Mucosa of stomach (tissue), 1 donor: ENCODE measurements around the gene SLC26A8.
"Not testable (repeated sequence)": the region's sequence is repeated elsewhere in the genome, so short reads cannot be mapped to it uniquely, and the experiment has no call there.

Experiments used
- H3K27me3 ChIP-seq: one replicate; pipeline ENCODE4 v1.7.0; 2013; ENCODE audit warnings: mild to moderate bottlenecking, low read length; ENCODE audit not compliant: control insufficient read depth, insufficient read depth
- H3K36me3 ChIP-seq: one replicate; pipeline ENCODE4 v1.7.0; 2013; ENCODE audit warnings: low read length; ENCODE audit not compliant: control insufficient read depth, insufficient read depth
- H3K4me1 ChIP-seq: one replicate; pipeline ENCODE4 v1.7.0; 2013; ENCODE audit warnings: mild to moderate bottlenecking, low read length; ENCODE audit not compliant: control insufficient read depth, insufficient read depth
- H3K4me3 ChIP-seq: one replicate; pipeline ENCODE4 v1.7.0; 2013; ENCODE audit warnings: low read length
- H3K9ac ChIP-seq: one replicate; pipeline ENCODE4 v1.7.0; 2013; ENCODE audit warnings: mild to moderate bottlenecking, low read length, moderate library complexity
- H3K9me3 ChIP-seq: one replicate; pipeline ENCODE4 v1.7.0; 2013; ENCODE audit warnings: mild to moderate bottlenecking, low read length, moderate library complexity; ENCODE audit not compliant: control insufficient read depth
- donor health status: Pancreatic carcinoma.

Gene SLC26A8

GRCh38 chr6:35955521-35955920 is 68.9 kb downstream of the SLC26A8 start:
- H3K4me3 ChIP-seq: no peak overlapping the region
- H3K9me3 ChIP-seq: no peaks in the 10 kb centered on the region
- H3K4me1 ChIP-seq: no peaks in the 10 kb centered on the region
- H3K36me3 ChIP-seq: no peaks in the 10 kb centered on the region
- H3K9ac ChIP-seq: no peak overlapping the region
- H3K27me3 ChIP-seq: no peaks in the 10 kb centered on the region

GRCh38 chr6:35955071-35955470 is 69.4 kb downstream of the SLC26A8 start:
- no peak overlapping the region for H3K9ac ChIP-seq
- no peaks in the 10 kb centered on the region for H3K36me3 ChIP-seq
- H3K4me3 ChIP-seq: no peak overlapping the region
- no peaks in the 10 kb centered on the region for H3K9me3 ChIP-seq
- no peaks in the 10 kb centered on the region for H3K27me3 ChIP-seq
- no peaks in the 10 kb centered on the region for H3K4me1 ChIP-seq

- no peak overlapping the region for H3K4me3 ChIP-seq
- H3K9me3 ChIP-seq: no peaks in the 10 kb centered on the region
- H3K27me3 ChIP-seq: no peaks in the 10 kb centered on the region
- H3K9ac ChIP-seq: no peak overlapping the region
- H3K4me1 ChIP-seq: no peaks in the 10 kb centered on the region
- no peaks in the 10 kb centered on the region for H3K36me3 ChIP-seq
Measured at GRCh38 chr6:35954333-35954732, 70.1 kb downstream of the SLC26A8 start.

GRCh38 chr6:35948725-35949124 is 75.7 kb downstream of the SLC26A8 start:
- Histone ChIP-seq H3K4me3 (no peak overlapping the region), H3K36me3 (no peaks in the 10 kb centered on the region), H3K9me3 (no peaks in the 10 kb centered on the region), H3K27me3 (no peaks in the 10 kb centered on the region), H3K4me1 (no peaks in the 10 kb centered on the region), H3K9ac (no peak overlapping the region)

GRCh38 chr6:35945650-35946025 is 78.8 kb downstream of the SLC26A8 start:
- no peaks in the 10 kb centered on the region for H3K36me3 ChIP-seq
- no peaks in the 10 kb centered on the region for H3K9me3 ChIP-seq
- H3K4me3 ChIP-seq: no peak overlapping the region
- no peaks in the 10 kb centered on the region for H3K4me1 ChIP-seq
- no peak overlapping the region for H3K9ac ChIP-seq
- no peaks in the 10 kb centered on the region for H3K27me3 ChIP-seq

GRCh38 chr6:35943390-35943789 is 81.1 kb downstream of the SLC26A8 start:
- Histone ChIP-seq H3K27me3 (no peaks in the 10 kb centered on the region), H3K9ac (no peak overlapping the region), H3K9me3 (no peaks in the 10 kb centered on the region), H3K36me3 (no peaks in the 10 kb centered on the region), H3K4me1 (no peaks in the 10 kb centered on the region), H3K4me3 (no peak overlapping the region)

GRCh38 chr6:35942355-35942754 is 82.1 kb downstream of the SLC26A8 start:
- Histone ChIP-seq H3K36me3 (no peaks in the 10 kb centered on the region), H3K9me3 (no peaks in the 10 kb centered on the region), H3K4me3 (no peak overlapping the region), H3K4me1 (no peaks in the 10 kb centered on the region), H3K27me3 (no peaks in the 10 kb centered on the region), H3K9ac (no peak overlapping the region)

GRCh38 chr6:35941170-35941569 is 83.3 kb downstream of the SLC26A8 start:
- not testable (repeated sequence) for H3K4me1 ChIP-seq, H3K36me3 ChIP-seq, H3K27me3 ChIP-seq, H3K9ac ChIP-seq, H3K4me3 ChIP-seq, H3K9me3 ChIP-seq

GRCh38 chr6:35940014-35940413 is 84.4 kb downstream of the SLC26A8 start:
- not testable (repeated sequence) for H3K27me3 ChIP-seq, H3K9ac ChIP-seq, H3K4me1 ChIP-seq, H3K36me3 ChIP-seq, H3K9me3 ChIP-seq, H3K4me3 ChIP-seq

GRCh38 chr6:35939259-35939658 is 85.2 kb downstream of the SLC26A8 start:
- H3K36me3 ChIP-seq, H3K4me3 ChIP-seq, H3K4me1 ChIP-seq, H3K27me3 ChIP-seq, H3K9ac ChIP-seq, H3K9me3 ChIP-seq: not testable (repeated sequence)

GRCh38 chr6:35936681-35937359 is 87.6 kb downstream of the SLC26A8 start:
- no peaks in the 10 kb centered on the region for H3K9me3 ChIP-seq
- H3K36me3 ChIP-seq: no peaks in the 10 kb centered on the region
- H3K27me3 ChIP-seq: no peaks in the 10 kb centered on the region
- H3K4me1 ChIP-seq: no peaks in the 10 kb centered on the region
- H3K9ac ChIP-seq: no peak overlapping the region
- H3K4me3 ChIP-seq: no peak overlapping the region

- H3K4me1 ChIP-seq: no peaks in the 10 kb centered on the region
- no peaks in the 10 kb centered on the region for H3K27me3 ChIP-seq
- no peak overlapping the region for H3K4me3 ChIP-seq
- H3K9me3 ChIP-seq: no peaks in the 10 kb centered on the region
- no peak overlapping the region for H3K9ac ChIP-seq
- no peaks in the 10 kb centered on the region for H3K36me3 ChIP-seq
Measured at GRCh38 chr6:35935469-35935868, 89.0 kb downstream of the SLC26A8 start.

GRCh38 chr6:35933844-35934243 is 90.6 kb downstream of the SLC26A8 start:
- Histone ChIP-seq H3K27me3 (no peaks in the 10 kb centered on the region), H3K9ac (no peak overlapping the region), H3K4me3 (no peak overlapping the region), H3K9me3 (no peaks in the 10 kb centered on the region), H3K36me3 (no peaks in the 10 kb centered on the region), H3K4me1 (no peaks in the 10 kb centered on the region)
